Measurements from ENCODE around the gene SCYGR2. TPM values are rescaled to one million over a fixed set of nuclear protein-coding genes. Genes with fewer than 3 reads are reported as not detected.

The SCYGR2 gene
- total and polyA plus RNA-seq, 2 donors (not counting 1 experiment from before 2014, with no cell fraction given): not detected

- no peaks in the 10 kb centered on the region for H3K4me1 ChIP-seq (ENCODE audit: control insufficient read depth in 2 of 2, insufficient read depth in 2 of 2, low read length in 2 of 2)
- no peaks in the 10 kb centered on the region for H3K9me3 ChIP-seq (ENCODE audit: control extremely low read depth in 1 of 3, control insufficient read depth in 2 of 3, insufficient read depth in 1 of 3, low read length in 2 of 3)
- Mint-ChIP-seq H3K27me3 (peaks cover 12% of the 10 kb centered on the region), H3K9me3 (ENCODE audit: insufficient read depth) (no peaks in the 10 kb centered on the region), H3K4me3 (no peak overlapping the region), H3K27ac (no peak overlapping the region), H3K4me1 (no peaks in the 10 kb centered on the region)
- no peaks in the 10 kb centered on the region for H3K36me3 ChIP-seq (replicated peaks in 1 of 2; ENCODE audit: control extremely low read depth in 1 of 2, control insufficient read depth in 1 of 2, extremely low read depth in 1 of 2, insufficient read depth in 2 of 2, low read length in 1 of 2)
- intact Hi-C loops (cut with micrococcal nuclease): no loop called here
- no peaks in the 10 kb centered on the region for H3K27me3 ChIP-seq (replicated peaks in 1 of 4; ENCODE audit: control extremely low read depth in 1 of 4, control insufficient read depth in 3 of 4, insufficient read depth in 4 of 4, low read length in 3 of 4)
- H2AFZ ChIP-seq (ENCODE audit: insufficient read depth, low read depth, low read length, poor library complexity, severe bottlenecking): no peak overlapping the region
- no peak for ATAC-seq (ENCODE audit: low read depth)
- H4K20me1 ChIP-seq (ENCODE audit: control insufficient read depth, insufficient read depth, low read length, poor library complexity, severe bottlenecking): no peaks in the 10 kb centered on the region
- TF ChIP-seq EZH2 (IDR thresholded peaks at IDR 0.05; ENCODE audit: borderline replicate concordance, insufficient read depth, low read depth, low read length, poor library complexity, severe bottlenecking) (no peak), CTCF (IDR thresholded peaks at IDR 0.05) (no peak)
- no peak overlapping the region for H3K4me3 ChIP-seq (ENCODE audit: control extremely low read depth in 1 of 5, extremely low read depth in 1 of 5, insufficient read depth in 1 of 5, low read depth in 2 of 5, low read length in 4 of 5)
- ChIA-PET CTCF (interaction anchor here (0.5 to 2.6 kb wide), 2 partner anchors 14 to 259 kb away, joined by 4 to 11 read pairs; no protein-coding TSS in a partner anchor), POLR2A (no interaction called here)
- DNase-seq: no peak
- H3K9ac ChIP-seq (ENCODE audit: low read length): no peak overlapping the region
- 100% methylated on average over 4 of the region's 5 CpGs for WGBS (ENCODE audit: insufficient coverage)
- H3K27ac ChIP-seq (ENCODE audit: low read length in 2 of 2): no peak overlapping the region
- no peak overlapping the region for H3K4me2 ChIP-seq (replicated peaks; ENCODE audit: low read depth, low read length, poor library complexity, severe bottlenecking)
- no peaks in the 10 kb centered on the region for H3K79me2 ChIP-seq (ENCODE audit: control insufficient read depth, insufficient read depth, low read length)
Measured at GRCh38 chr2:227643990-227644551, 45.4 kb downstream of the SCYGR2 start.

Other genes with a start within 250 kb of the SCYGR2 start
- gene TM4SF20, start 219.6 kb upstream of the SCYGR2 start, total RNA-seq: not detected in 2 replicates
- gene TM4SF20, start 219.6 kb upstream of the SCYGR2 start, polyA plus RNA-seq: not detected in 2 replicates
- gene SCYGR1, start 210.9 kb upstream of the SCYGR2 start, total RNA-seq: not detected in 2 replicates
- gene SCYGR1, start 210.9 kb upstream of the SCYGR2 start, polyA plus RNA-seq: not detected in 2 replicates
- 83.3 and 95.0 TPM in 2 replicates for gene AGFG1, start 126.7 kb upstream of the SCYGR2 start, total RNA-seq
- gene AGFG1, start 126.7 kb upstream of the SCYGR2 start, polyA plus RNA-seq: 21.3 and 28.7 TPM in 2 replicates
- gene SCYGR3, start 15.9 kb downstream of the SCYGR2 start, total RNA-seq: not detected in 2 replicates
- not detected in 2 replicates for gene SCYGR3, start 15.9 kb downstream of the SCYGR2 start, polyA plus RNA-seq
- gene SCYGR4, start 18.6 kb downstream of the SCYGR2 start, total RNA-seq: not detected in 2 replicates
- gene SCYGR4, start 18.6 kb downstream of the SCYGR2 start, polyA plus RNA-seq: not detected in 2 replicates
- gene SCYGR5, start 67.9 kb downstream of the SCYGR2 start, total RNA-seq: not detected in 2 replicates
- not detected in 2 replicates for gene SCYGR5, start 67.9 kb downstream of the SCYGR2 start, polyA plus RNA-seq
- not detected in 2 replicates for gene SLC19A3, start 119.1 kb downstream of the SCYGR2 start, total RNA-seq
- gene SLC19A3, start 119.1 kb downstream of the SCYGR2 start, polyA plus RNA-seq: not detected in 2 replicates
- gene SCYGR6, start 125.9 kb downstream of the SCYGR2 start, total RNA-seq: not detected in 2 replicates
- not detected in 2 replicates for gene SCYGR6, start 125.9 kb downstream of the SCYGR2 start, polyA plus RNA-seq
- gene SCYGR7, start 129.4 kb downstream of the SCYGR2 start, total RNA-seq: not detected in 2 replicates
- not detected in 2 replicates for gene SCYGR7, start 129.4 kb downstream of the SCYGR2 start, polyA plus RNA-seq
- gene SCYGR8, start 147.0 kb downstream of the SCYGR2 start, total RNA-seq: not detected in 2 replicates
- gene SCYGR8, start 147.0 kb downstream of the SCYGR2 start, polyA plus RNA-seq: not detected in 2 replicates
- gene CCL20, start 214.9 kb downstream of the SCYGR2 start, total RNA-seq: not detected in 2 replicates
- 0.26 and 0.31 TPM in 2 replicates for gene CCL20, start 214.9 kb downstream of the SCYGR2 start, polyA plus RNA-seq

All from B cell (primary cell).